Common myeloid progenitor, CD34-positive (primary cell): Measurements from ENCODE around the gene EME2.

Experiments
- CTCF ChIA-PET: fragments of 350-600 bp; sonication (Branson Sonifier 250); formaldehyde crosslinking; loops from one replicate; lab custom pipeline; 2021; ENCODE audit warnings: antibody characterized with exemption; lab: Charles Lee
- POLR2A ChIA-PET: fragments of 350-600 bp; sonication (Branson Sonifier 250); formaldehyde crosslinking; loops from one replicate; lab custom pipeline; 2021; ENCODE audit warnings: antibody characterized with exemption; lab: Charles Lee
- DNase-seq, 3 donors: peaks; one replicate each; pipeline versions ENCODE4 v3.0.0 to v3.0.0-alpha.2; 2013
- H3K27ac ChIP-seq, 2 experiments: 1 replicate in 1 of 2; 2 replicates in 1 of 2; pipeline ENCODE4 v1.7.0; 2013; ENCODE audit warnings: inconsistent platforms in 2 of 2, low read length in 2 of 2, mild to moderate bottlenecking in 2 of 2, low read depth in 1 of 2, moderate library complexity in 1 of 2; ENCODE audit not compliant: severe bottlenecking in 2 of 2, insufficient read depth in 1 of 2, poor library complexity in 1 of 2
- H3K27me3 ChIP-seq, 5 experiments: replicated peaks in 2 of 5; 1 replicate in 3 of 5; 2 replicates in 2 of 5; pipeline versions ENCODE4 v1.6.1 to v1.7.0; 2013; ENCODE audit warnings: low read length in 4 of 5, mild to moderate bottlenecking in 2 of 5, moderate library complexity in 2 of 5, inconsistent platforms in 1 of 5; ENCODE audit not compliant: insufficient read depth in 5 of 5, control insufficient read depth in 4 of 5
- H3K36me3 ChIP-seq, 4 experiments: 1 replicate in 2 of 4; 2 replicates in 2 of 4; pipeline versions ENCODE4 v1.6.1 to v1.7.0; 2013; ENCODE audit warnings: low read length in 3 of 4, control low read depth in 1 of 4, mild to moderate bottlenecking in 1 of 4; ENCODE audit not compliant: control insufficient read depth in 4 of 4, insufficient read depth in 4 of 4
- H3K4me1 ChIP-seq, 4 experiments: 1 replicate in 3 of 4; 2 replicates in 1 of 4; pipeline versions ENCODE4 v1.6.1 to v1.7.1; 2013; ENCODE audit warnings: low read length in 3 of 4, mild to moderate bottlenecking in 3 of 4, control low read depth in 1 of 4, inconsistent platforms in 1 of 4, moderate library complexity in 1 of 4; ENCODE audit not compliant: control insufficient read depth in 4 of 4, insufficient read depth in 4 of 4; ENCODE audit errors: control extremely low read depth in 1 of 4
- H3K4me3 ChIP-seq, 7 experiments: 1 replicate in 4 of 7; 2 replicates in 3 of 7; pipeline versions ENCODE4 v1.5.1 to v1.7.0; 2013; ENCODE audit warnings: mild to moderate bottlenecking in 7 of 7, low read length in 6 of 7, moderate library complexity in 6 of 7, inconsistent platforms in 2 of 7, low read depth in 2 of 7, control low read depth in 1 of 7; ENCODE audit not compliant: insufficient read depth in 4 of 7, control insufficient read depth in 1 of 7; ENCODE audit errors: extremely low read depth in 1 of 7
- H3K9me3 ChIP-seq, 5 experiments: 1 replicate in 4 of 5; 2 replicates in 1 of 5; pipeline versions ENCODE4 v1.6.1 to v1.7.1; 2013; ENCODE audit warnings: low read length in 4 of 5, mild to moderate bottlenecking in 2 of 5, inconsistent platforms in 1 of 5, low read depth in 1 of 5, moderate library complexity in 1 of 5; ENCODE audit not compliant: control insufficient read depth in 4 of 5, insufficient read depth in 2 of 5; ENCODE audit errors: control extremely low read depth in 1 of 5
- WGBS: methylation state at CpG from one replicate; pipeline ENCODE4 v1.1.5; 2013; ENCODE audit not compliant: insufficient coverage; 5-methylcytosine and 5-hydroxymethylcytosine counted together

Gene EME2

DNA sequence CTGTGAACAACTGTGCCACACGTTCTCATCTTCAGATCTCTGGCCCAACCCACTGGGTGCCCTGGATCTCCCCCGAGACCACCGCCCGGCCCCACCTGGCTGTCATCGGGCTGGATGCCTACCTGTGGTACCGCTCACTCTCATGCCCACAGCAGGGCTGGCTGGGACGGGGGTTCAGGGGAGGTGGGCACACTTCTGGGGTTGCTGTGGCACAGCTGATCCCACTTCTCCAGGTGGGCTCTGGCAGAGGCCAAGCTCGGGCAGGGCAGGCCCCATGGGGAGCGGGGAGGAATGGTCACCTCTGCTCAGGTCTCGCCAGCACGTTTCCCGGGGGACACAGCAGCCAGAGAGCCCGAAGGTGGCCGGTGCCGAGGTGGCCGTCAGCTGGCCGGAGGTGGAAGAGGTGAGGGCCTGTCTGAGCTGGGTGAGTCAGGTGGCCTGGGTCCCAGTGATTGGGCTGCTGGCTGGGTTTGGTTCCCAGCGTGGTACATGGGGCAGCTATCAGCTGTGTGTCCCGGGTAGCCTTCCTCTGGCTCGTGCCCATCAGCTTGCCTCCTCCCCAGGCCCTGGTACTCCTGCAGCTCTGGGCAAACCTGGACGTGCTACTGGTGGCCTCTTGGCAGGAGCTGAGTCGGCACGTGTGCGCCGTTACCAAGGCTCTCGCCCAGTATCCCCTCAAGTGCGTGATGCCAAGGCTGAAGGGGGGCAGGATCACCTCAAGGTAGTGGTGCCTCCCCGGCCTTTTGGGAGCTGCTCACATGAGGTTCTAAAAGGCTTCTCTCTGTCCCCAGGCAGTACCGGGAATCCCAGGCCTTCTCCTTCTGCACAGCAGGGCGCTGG is 2.6 kb downstream of the EME2 start:
- Histone ChIP-seq H3K9me3 (no peaks in the 10 kb centered on the region), H3K36me3 (peaks cover 0 to 64% (median 35%) of the 10 kb centered on the region in 4 experiments), H3K4me3 (no peak overlapping the region), H3K27ac (no peak overlapping the region), H3K4me1 (peaks cover 5 to 32% (median 31%) of the 10 kb centered on the region in 4 experiments), H3K27me3 (no peaks in the 10 kb centered on the region)
- CTCF ChIA-PET = interaction anchor here (1.0 to 1.6 kb wide), 4 partner anchors 7 to 151 kb away, joined by 3 to 9 read pairs (median 4); partner anchors contain the start of genes NUBP2 and SPSB3
- POLR2A ChIA-PET = interaction anchor here (0.6 kb wide), 1 partner anchor 25 kb away, joined by 3 read pairs; no protein-coding TSS in a partner anchor
- DNase-seq = no peak
- whole genome bisulfite sequencing = 96% methylated on average over 29 of the region's 30 CpGs

DNA sequence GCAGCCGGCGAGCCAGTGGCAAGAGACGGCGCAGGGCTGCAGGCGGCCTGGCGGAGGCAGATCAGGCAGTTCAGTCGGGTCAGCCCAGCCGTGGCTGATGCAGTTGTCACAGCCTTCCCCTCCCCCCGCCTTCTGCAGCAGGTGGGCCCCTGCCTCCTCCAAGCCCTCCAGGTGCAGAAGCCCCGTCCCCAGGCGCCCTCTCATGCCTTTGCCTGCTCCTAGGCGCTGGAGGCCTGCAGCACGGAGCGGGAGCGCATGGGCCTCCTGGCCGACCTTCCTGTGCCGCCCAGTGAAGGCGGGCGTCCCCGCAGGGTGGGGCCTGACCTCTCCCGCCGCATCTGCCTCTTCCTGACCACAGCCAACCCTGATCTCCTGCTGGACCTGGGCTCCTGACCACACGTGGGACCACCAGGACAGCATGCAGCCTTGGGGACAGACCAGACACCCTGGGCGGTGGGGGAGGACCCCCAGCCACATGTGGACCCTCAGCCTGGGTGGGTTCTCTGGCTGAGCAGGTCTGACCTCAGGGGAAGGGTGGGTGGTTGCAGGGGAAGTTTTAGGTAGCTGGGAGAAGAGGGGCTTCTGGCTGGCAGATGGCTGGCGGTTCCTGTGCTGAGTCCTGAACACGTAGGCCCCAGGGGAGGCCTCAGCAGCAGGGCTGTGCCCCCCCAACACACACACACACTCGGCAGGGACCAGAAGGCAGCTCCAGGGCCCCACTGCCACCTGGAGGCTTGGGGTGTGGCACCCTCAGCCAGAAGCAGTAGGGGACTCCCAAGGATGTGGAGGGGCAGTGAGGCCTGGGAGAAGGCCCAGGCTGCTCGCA is 3.4 kb downstream of the EME2 start:
- Histone ChIP-seq H3K27ac (no peak overlapping the region), H3K4me3 (no peak overlapping the region), H3K27me3 (no peaks in the 10 kb centered on the region), H3K4me1 (peaks cover 5 to 27% (median 27%) of the 10 kb centered on the region in 4 experiments), H3K36me3 (peaks cover 0 to 63% (median 41%) of the 10 kb centered on the region in 4 experiments), H3K9me3 (no peaks in the 10 kb centered on the region)
- DNase-seq = no peak
- ChIA-PET POLR2A (interaction anchor here (0.6 kb wide), 1 partner anchor 26 kb away, joined by 3 read pairs; no protein-coding TSS in a partner anchor), CTCF (interaction anchor here (1.2 to 1.6 kb wide), 2 partner anchors 12 to 40 kb away, joined by 3 to 4 read pairs; no protein-coding TSS in a partner anchor)
- 90% methylated on average over 24 of the region's 28 CpGs for WGBS

DNA sequence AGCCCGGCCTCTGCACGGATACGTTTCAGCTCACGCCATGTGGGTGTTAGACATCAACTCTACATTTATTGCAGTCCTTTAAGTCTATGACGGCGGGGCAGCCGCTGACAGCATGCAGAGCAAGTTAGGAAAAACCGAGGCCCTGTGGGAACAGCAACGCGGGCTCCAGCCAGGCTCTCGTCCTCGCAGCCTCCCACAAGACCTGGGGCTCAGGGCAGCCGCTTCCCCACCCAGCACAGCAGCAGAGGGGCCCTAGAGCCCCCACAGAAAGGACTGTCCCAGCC is 4.0 kb downstream of the EME2 start:
- H3K9me3 ChIP-seq = no peaks in the 10 kb centered on the region
- CTCF ChIA-PET = interaction anchor here (1.6 kb wide), 1 partner anchor 12 kb away, joined by 4 read pairs; no protein-coding TSS in a partner anchor
- no peak for DNase-seq
- peaks cover 0 to 64% (median 42%) of the 10 kb centered on the region in 4 experiments for H3K36me3 ChIP-seq
- H3K4me1 ChIP-seq = peaks cover 5 to 33% (median 31%) of the 10 kb centered on the region in 4 experiments
- H3K27me3 ChIP-seq = no peaks in the 10 kb centered on the region
- no peak overlapping the region for H3K4me3 ChIP-seq
- POLR2A ChIA-PET = no interaction called here
- WGBS = 99% methylated on average over 13 of the region's 13 CpGs
- no peak overlapping the region for H3K27ac ChIP-seq

DNA sequence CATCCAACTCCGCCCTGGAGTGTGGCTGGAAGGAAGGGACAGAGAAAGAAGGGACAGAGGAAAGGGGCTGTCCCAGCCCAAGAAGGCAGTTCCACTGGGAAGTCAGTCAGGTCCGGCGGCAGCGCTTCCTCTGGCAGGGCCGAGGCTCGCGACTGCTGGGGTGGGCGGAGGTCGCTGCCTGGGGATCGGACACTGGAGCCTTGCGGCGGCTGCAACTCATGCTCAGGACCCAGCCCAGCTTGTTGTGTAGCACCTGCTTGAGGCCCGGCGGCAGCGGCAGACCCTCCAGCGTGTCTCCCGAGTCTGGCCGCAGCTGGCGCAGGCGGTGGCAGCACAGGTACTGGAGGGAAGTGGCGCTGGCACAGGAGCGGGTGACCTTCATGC is 4.4 kb downstream of the EME2 start:
- Histone ChIP-seq H3K27me3 (no peaks in the 10 kb centered on the region), H3K4me3 (no peak overlapping the region), H3K27ac (no peak overlapping the region), H3K36me3 (peaks cover 0 to 62% (median 42%) of the 10 kb centered on the region in 4 experiments), H3K4me1 (peaks cover 5 to 33% (median 31%) of the 10 kb centered on the region in 4 experiments), H3K9me3 (no peaks in the 10 kb centered on the region)
- CTCF ChIA-PET = no interaction called here
- POLR2A ChIA-PET = interaction anchor here (1.1 kb wide), 1 partner anchor 11 kb away, joined by 3 read pairs; no protein-coding TSS in a partner anchor
- WGBS = 94% methylated on average over 19 of the region's 22 CpGs
- DNase-seq = no peak

DNA sequence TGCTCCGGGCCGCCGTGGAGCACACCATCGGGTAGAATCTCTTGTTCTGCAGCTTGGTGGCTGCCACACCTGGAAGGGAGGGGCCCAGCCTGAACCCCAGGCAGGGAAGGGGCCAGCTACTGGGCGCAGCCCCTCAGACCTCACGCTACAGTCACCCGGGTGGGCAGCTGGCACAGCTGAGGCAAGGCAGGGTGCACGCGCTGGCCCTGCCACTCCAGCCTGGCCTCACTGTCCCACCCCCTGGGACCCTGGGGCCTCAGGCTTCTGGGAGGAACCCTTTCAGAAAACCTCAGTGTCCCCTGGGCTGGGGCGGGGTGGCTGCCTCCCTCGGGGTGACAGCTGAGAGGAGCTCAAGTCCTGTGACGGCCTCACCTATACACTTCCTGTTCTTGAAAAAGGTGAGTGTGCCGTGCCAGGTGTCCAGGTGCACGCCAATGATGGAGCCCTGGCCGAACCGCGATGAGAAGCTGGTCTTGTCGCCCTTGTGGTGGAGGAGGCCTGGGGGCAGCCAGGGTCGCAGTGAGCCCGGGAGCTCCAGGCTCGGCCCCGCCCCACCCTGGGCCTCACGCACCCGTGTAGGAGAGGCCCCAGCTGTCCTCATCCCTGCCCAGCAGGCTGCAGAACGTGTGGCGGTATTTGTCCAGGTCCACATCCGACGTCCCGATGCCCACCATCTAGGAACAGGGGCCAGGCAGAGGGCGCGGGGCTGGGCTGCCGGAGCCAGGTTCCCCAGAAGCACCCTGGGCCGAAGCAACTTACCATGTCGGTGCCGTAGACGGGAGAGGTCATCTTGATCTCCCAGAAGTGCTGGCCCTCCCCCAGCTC is 5.0 kb downstream of the EME2 start:
- H3K27me3 ChIP-seq = no peaks in the 10 kb centered on the region
- WGBS = 95% methylated on average over 34 of the region's 36 CpGs
- no peak overlapping the region for H3K27ac ChIP-seq
- peaks cover 5 to 27% (median 26%) of the 10 kb centered on the region in 4 experiments for H3K4me1 ChIP-seq
- ChIA-PET POLR2A (interaction anchor here (0.6 to 1.1 kb wide), 2 partner anchors 12 to 24 kb away, joined by 3 to 4 read pairs; no protein-coding TSS in a partner anchor), CTCF (no interaction called here)
- peaks cover 0 to 61% (median 42%) of the 10 kb centered on the region in 4 experiments for H3K36me3 ChIP-seq
- H3K9me3 ChIP-seq = no peaks in the 10 kb centered on the region
- DNase-seq = no peak
- no peak overlapping the region for H3K4me3 ChIP-seq
